ENCODE data around the gene TMEM185A.
"Not testable (repeated sequence)": the region's sequence is repeated elsewhere in the genome, so short reads cannot be mapped to it uniquely, and the experiment has no call there.

TMEM185A gene

GRCh38 chrX:149631234-149632165 is at the start of gene TMEM185A:
TMEM185A (minus strand) TSS chrX:149631792; CDS start chrX:149631580, 212 bp downstream.
- peak; percentile 65 for DNase-seq (ENCODE audit: low spot score)

GRCh38 chrX:149681182-149681581 is 49.6 kb upstream of the TMEM185A start:
- DNase-seq (ENCODE audit: low spot score): no peak

- not testable (repeated sequence) for DNase-seq (ENCODE audit: low spot score)
Observed at GRCh38 chrX:149679164-149679678, 47.6 kb upstream of the TMEM185A start.

GRCh38 chrX:149675554-149675953 is 44.0 kb upstream of the TMEM185A start:
- not testable (repeated sequence) for DNase-seq (ENCODE audit: low spot score)

GRCh38 chrX:149675088-149675487 is 43.5 kb upstream of the TMEM185A start:
- not testable (repeated sequence) for DNase-seq (ENCODE audit: low spot score)

GRCh38 chrX:149660613-149661012 is 29.0 kb upstream of the TMEM185A start:
- DNase-seq (ENCODE audit: low spot score): not testable (repeated sequence)

- not testable (repeated sequence) for DNase-seq (ENCODE audit: low spot score)
Observed at GRCh38 chrX:149656260-149656884, 24.8 kb upstream of the TMEM185A start.

GRCh38 chrX:149652232-149652981 is 20.8 kb upstream of the TMEM185A start:
- DNase-seq (ENCODE audit: low spot score): no peak

GRCh38 chrX:149650162-149650561 is 18.6 kb upstream of the TMEM185A start:
- no peak for DNase-seq (ENCODE audit: low spot score)

GRCh38 chrX:149648932-149649331 is 17.3 kb upstream of the TMEM185A start:
- DNase-seq (ENCODE audit: low spot score): no peak

- DNase-seq (ENCODE audit: low spot score): no peak
Observed at GRCh38 chrX:149647505-149647904, 15.9 kb upstream of the TMEM185A start.

- no peak for DNase-seq (ENCODE audit: low spot score)
Observed at GRCh38 chrX:149643496-149643895, 11.9 kb upstream of the TMEM185A start.

- no peak for DNase-seq (ENCODE audit: low spot score)
Observed at GRCh38 chrX:149641835-149642234, 10.2 kb upstream of the TMEM185A start.

- no peak for DNase-seq (ENCODE audit: low spot score)
Observed at GRCh38 chrX:149641432-149641831, 9.8 kb upstream of the TMEM185A start.

- no peak for DNase-seq (ENCODE audit: low spot score)
Observed at GRCh38 chrX:149639568-149639967, 8.0 kb upstream of the TMEM185A start.

GRCh38 chrX:149638860-149639259 is 7.3 kb upstream of the TMEM185A start:
- peak; percentile 42 for DNase-seq (ENCODE audit: low spot score)

GRCh38 chrX:149633511-149633910 is 1.9 kb upstream of the TMEM185A start:
- DNase-seq (ENCODE audit: low spot score): no peak

- peak; percentile 41 for DNase-seq (ENCODE audit: low spot score)
Observed at GRCh38 chrX:149630681-149631233, 835 bp downstream of the TMEM185A start.

- DNase-seq (ENCODE audit: low spot score): no peak
Observed at GRCh38 chrX:149629730-149630387, 1.7 kb downstream of the TMEM185A start.

GRCh38 chrX:149628768-149629167 is 2.8 kb downstream of the TMEM185A start:
- no peak for DNase-seq (ENCODE audit: low spot score)

GRCh38 chrX:149628280-149628679 is 3.3 kb downstream of the TMEM185A start:
- no peak for DNase-seq (ENCODE audit: low spot score)
